Aorta (tissue), 5 donors: ENCODE results near the gene WDR46. TPM values are rescaled to one million over a fixed set of nuclear protein-coding genes. Genes with fewer than 3 reads are reported as not detected.

Experiments
- ATAC-seq: fragments of 200-7000 bp; cut with Tn5 transposase; one replicate; pipeline ENCODE4 v1.9.1; 2022; ENCODE audit warnings: moderate library complexity; ENCODE audit not compliant: low FRiP score
- DNase-seq, 2 donors: peaks; one replicate each; pipeline ENCODE4 v3.0.0-alpha.2; 2020
- H3K27ac ChIP-seq, 2 donors: one replicate each; pipeline ENCODE4 v1.5.1; 2013; ENCODE audit warnings: low read length in 2 of 2, mild to moderate bottlenecking in 2 of 2, moderate library complexity in 2 of 2, control low read depth in 1 of 2, inconsistent platforms in 1 of 2, low read depth in 1 of 2
- H3K27me3 ChIP-seq, 2 donors: one replicate each; pipeline ENCODE4 v1.6.1; 2013; ENCODE audit warnings: control low read depth in 1 of 2, low read length in 1 of 2, mild to moderate bottlenecking in 1 of 2, moderate library complexity in 1 of 2; ENCODE audit not compliant: insufficient read depth in 2 of 2, control insufficient read depth in 1 of 2
- H3K36me3 ChIP-seq, 2 donors: one replicate each; pipeline ENCODE4 v1.6.1; 2013; ENCODE audit warnings: control low read depth in 1 of 2, low read length in 1 of 2, mild to moderate bottlenecking in 1 of 2; ENCODE audit not compliant: insufficient read depth in 2 of 2, control insufficient read depth in 1 of 2
- H3K4me1 ChIP-seq, 2 donors: one replicate each; pipeline ENCODE4 v1.6.1; 2013; ENCODE audit warnings: low read length in 2 of 2, control low read depth in 1 of 2, mild to moderate bottlenecking in 1 of 2, moderate library complexity in 1 of 2; ENCODE audit not compliant: insufficient read depth in 2 of 2, control insufficient read depth in 1 of 2
- H3K4me3 ChIP-seq, 2 donors: one replicate each; pipeline ENCODE4 v1.5.1; 2013; ENCODE audit warnings: low read length in 2 of 2, control low read depth in 1 of 2, mild to moderate bottlenecking in 1 of 2
- H3K9me3 ChIP-seq: one replicate; pipeline ENCODE4 v1.6.1; 2013; ENCODE audit warnings: mild to moderate bottlenecking, low read length; ENCODE audit not compliant: control insufficient read depth
- WGBS, 2 donors: extraction: QIAGEN DNeasy Blood & Tissue Kit; methylation state at CpG; one replicate each; pipeline ENCODE4 v1.1.7; 2013; 5-methylcytosine and 5-hydroxymethylcytosine counted together
- intact Hi-C, 2 donors: fragments of 100-400 bp; cut with DNase I; formaldehyde crosslinking; loops; one replicate each; pipeline versions ENCODE4 v1.14.2 to v1.15.0; 2022
- polyA plus RNA-seq, 2 donors: library from polyadenylated mRNA; stranded (reverse); fragments of 200-250 nt; gene quantifications; one replicate each; pipeline ENCODE4 v1.2.3, GENCODE V29; 2013
- total RNA-seq, 2 donors: library from RNA; stranded (reverse); fragmentation: NEBNext Ultra II Directional; extraction: Animal tissue kit (Norgen Biotek cat#: 25700); gene quantifications; one replicate each; pipeline ENCODE4 v1.2.1, GENCODE V29; 2021
- donor health status: healthy with polysubstance abuse.
- donor health status: Bipolar disorder and iron deficiency.
- donor health status: DM: no; HTN: no; CAD: no.
- donor health status: DM: no; HTN: no; CAD: no.
- donor health status: DM: yes; HTN: yes; CAD: no.

Gene WDR46
- total and polyA plus RNA-seq, 4 donors, result 24.5 to 143 (median 40.6) TPM

- DNase-seq, result peak; percentile 98
- no peaks in the 10 kb centered on the region for H3K9me3 ChIP-seq
- WGBS, 2 donors, result 0% methylated on average over 58 of the region's 58 CpGs
- intact Hi-C loops, result loop anchor here (1.0 to 5.0 kb wide), 8 partner anchors 36 to 235 kb away; partner anchors contain the start of genes RXRB (in 1 of the 2) and SLC39A7 (in 1 of the 2)
- no peaks in the 10 kb centered on the region for H3K36me3 ChIP-seq
- H3K27ac ChIP-seq, result peak overlapping the region; percentile 88 to 97
- no peaks in the 10 kb centered on the region for H3K27me3 ChIP-seq
- no peaks in the 10 kb centered on the region for H3K4me1 ChIP-seq
- H3K4me3 ChIP-seq, result peak overlapping the region; percentile 44 to 47
- ATAC-seq, result peak; percentile 98
Observed at GRCh38 chr6:33248932-33249731, 39.9 kb downstream of the WDR46 start.

- no peak for DNase-seq
- 0 to 1% methylated on average over 15 to 18 of the region's 18 CpGs for WGBS, 2 donors
- peak; percentile 34 for ATAC-seq
- intact Hi-C loops, result loop anchor here (1.0 to 5.0 kb wide), 7 partner anchors 36 to 234 kb away; partner anchors contain the start of genes RXRB (in 1 of the 2) and SLC39A7 (in 1 of the 2)
- Histone ChIP-seq H3K27me3 (no peaks in the 10 kb centered on the region), H3K4me3 (peak overlapping the region in 1 of 2 donors; percentile 35), H3K9me3 (no peaks in the 10 kb centered on the region), H3K36me3 (no peaks in the 10 kb centered on the region), H3K4me1 (no peaks in the 10 kb centered on the region), H3K27ac (peak overlapping the region; percentile 24 to 97)
Observed at GRCh38 chr6:33248643-33248931, 40.5 kb downstream of the WDR46 start.

- intact Hi-C loops, result loop anchor here (1.0 to 5.0 kb wide), 7 partner anchors 35 to 234 kb away; partner anchors contain the start of genes RXRB (in 1 of the 2) and SLC39A7 (in 1 of the 2)
- peak; percentile 91 to 96 for DNase-seq
Observed at GRCh38 chr6:33247977-33248642, 40.9 kb downstream of the WDR46 start.

GRCh38 chr6:33243476-33243875 lies 45.6 kb downstream of the WDR46 start:
- Histone ChIP-seq H3K27me3 (peaks cover 0 to 2% of the 10 kb centered on the region in 2 donors), H3K9me3 (peaks cover 1% of the 10 kb centered on the region), H3K27ac (no peak overlapping the region), H3K36me3 (no peaks in the 10 kb centered on the region), H3K4me1 (no peaks in the 10 kb centered on the region), H3K4me3 (no peak overlapping the region)
- 41 to 46% methylated on average over 1 of the region's 1 CpG for WGBS, 2 donors
- DNase-seq (no peak), ATAC-seq (no peak)
- intact Hi-C loops, result no loop called here

More at GRCh38 chr6:33247977-33248642, 40.9 kb downstream of the WDR46 start:
- Histone ChIP-seq H3K27ac (peak overlapping the region in 1 of 2 donors; percentile 97), H3K4me3 (peak overlapping the region in 1 of 2 donors; percentile 36), H3K27me3 (no peaks in the 10 kb centered on the region), H3K36me3 (no peaks in the 10 kb centered on the region), H3K4me1 (no peaks in the 10 kb centered on the region), H3K9me3 (no peaks in the 10 kb centered on the region)
- WGBS, 2 donors, result 1% methylated on average over 28 of the region's 28 CpGs
- peak; percentile 95 for ATAC-seq

GRCh38 chr6:33241968-33242367 lies 47.1 kb downstream of the WDR46 start:
- ATAC-seq (no peak), DNase-seq (no peak)
- intact Hi-C loops, result no loop called here
- Histone ChIP-seq H3K9me3 (peaks cover 1% of the 10 kb centered on the region), H3K27me3 (peaks cover 0 to 2% of the 10 kb centered on the region in 2 donors), H3K36me3 (no peaks in the 10 kb centered on the region), H3K27ac (no peak overlapping the region), H3K4me3 (no peak overlapping the region), H3K4me1 (no peaks in the 10 kb centered on the region)
- WGBS, 2 donors, result 58% methylated on average over 3 of the region's 3 CpGs

- peaks cover 0 to 2% of the 10 kb centered on the region in 2 donors for H3K27me3 ChIP-seq
- DNase-seq (no peak), ATAC-seq (no peak)
- no peak overlapping the region for H3K27ac ChIP-seq
- no peak overlapping the region for H3K4me3 ChIP-seq
- H3K9me3 ChIP-seq, result peaks cover 1% of the 10 kb centered on the region
- WGBS, 2 donors, result 71 to 72% methylated on average over 2 of the region's 2 CpGs
- H3K4me1 ChIP-seq, result no peaks in the 10 kb centered on the region
- no peaks in the 10 kb centered on the region for H3K36me3 ChIP-seq
- intact Hi-C loops, result no loop called here
Observed at GRCh38 chr6:33237741-33238140, 51.3 kb downstream of the WDR46 start.

- no peaks in the 10 kb centered on the region for H3K4me1 ChIP-seq
- no peak for ATAC-seq
- 86 to 89% methylated on average over 6 of the region's 6 CpGs for WGBS, 2 donors
- no peak overlapping the region for H3K4me3 ChIP-seq
- no peaks in the 10 kb centered on the region for H3K36me3 ChIP-seq
- no peak for DNase-seq
- peaks cover 0 to 2% of the 10 kb centered on the region in 2 donors for H3K27me3 ChIP-seq
- no peak overlapping the region for H3K27ac ChIP-seq
- H3K9me3 ChIP-seq, result peaks cover 1% of the 10 kb centered on the region
- intact Hi-C loops, result no loop called here
Observed at GRCh38 chr6:33236852-33237251, 52.2 kb downstream of the WDR46 start.

GRCh38 chr6:33236328-33236727 lies 52.7 kb downstream of the WDR46 start:
- Histone ChIP-seq H3K9me3 (peaks cover 1% of the 10 kb centered on the region), H3K27me3 (peaks cover 0 to 2% of the 10 kb centered on the region in 2 donors), H3K4me1 (no peaks in the 10 kb centered on the region), H3K4me3 (no peak overlapping the region), H3K36me3 (no peaks in the 10 kb centered on the region), H3K27ac (no peak overlapping the region)
- no peak for DNase-seq
- intact Hi-C loops, result no loop called here
- no peak for ATAC-seq
